OCI-LY3 (cell line): ENCODE results near the gene MACROD2.

Experiments
- CTCF ChIP-seq: fragments of 200-600, 300-600 bp; sonication (generic); IDR thresholded peaks from 2 replicates; pipeline ENCODE4 v1.5.1; 2014; ENCODE audit warnings: antibody characterized with exemption, low read length, low read depth
- EZH2phosphoT487 ChIP-seq: fragments of 200-600 bp; shearing (Covaris generic); IDR thresholded peaks from 2 replicates; pipeline ENCODE4 v1.6.1; 2018; ENCODE audit warnings: antibody characterized with exemption, mixed run types, low read depth

- TF ChIP-seq CTCF (no peak), EZH2phosphoT487 (no peak)
Measured at GRCh38 chr20:15612769-15613168, 1617.5 kb downstream of the MACROD2 start.
